Neural cell (in vitro differentiated cells): ENCODE results near the gene LRRC61. TPM values are rescaled to one million over a fixed set of nuclear protein-coding genes. Genes with fewer than 3 reads are reported as not detected.
"Not testable (repeated sequence)": the region's sequence is repeated elsewhere in the genome, so short reads cannot be mapped to it uniquely, and the experiment has no call there.

Source experiments
- H2AFZ ChIP-seq: fragments of 200-600, 300-800 bp; sonication (generic), shearing (Covaris generic); 2 replicates; pipeline ENCODE4 v1.6.0; 2014; ENCODE audit warnings: low read depth, mild to moderate bottlenecking, antibody characterized with exemption, low read length, moderate library complexity
- H3F3A ChIP-seq: fragments of 200-600 bp; shearing (Covaris generic); 2 replicates; pipeline ENCODE4 v1.6.1; 2016; ENCODE audit warnings: mild to moderate bottlenecking, moderate library complexity, mixed read lengths, antibody characterized with exemption, low read length; ENCODE audit not compliant: insufficient read depth, poor library complexity, severe bottlenecking
- H3K27ac ChIP-seq: fragments of 200-600, 300-800 bp; sonication (generic), shearing (Covaris generic); 2 replicates; pipeline ENCODE4 v1.5.1; 2014; ENCODE audit warnings: mild to moderate bottlenecking, low read length, moderate library complexity
- H3K27me3 ChIP-seq: fragments of 300-800, 200-600 bp; sonication (generic), shearing (Covaris generic); 2 replicates; pipeline ENCODE4 v1.6.0; 2014; ENCODE audit warnings: mild to moderate bottlenecking, low read depth, low read length, moderate library complexity; ENCODE audit not compliant: insufficient read depth
- H3K36me3 ChIP-seq: fragments of 300-800, 200-600 bp; sonication (generic), shearing (Covaris generic); 2 replicates; pipeline ENCODE4 v1.5.1; 2014; ENCODE audit warnings: mild to moderate bottlenecking, antibody characterized with exemption, low read length, moderate library complexity; ENCODE audit not compliant: insufficient read depth
- H3K4me2 ChIP-seq: fragments of 300-800, 200-600 bp; sonication (generic), shearing (Covaris generic); 2 replicates; pipeline ENCODE4 v1.6.0; 2014; ENCODE audit warnings: mild to moderate bottlenecking, low read length
- H3K4me3 ChIP-seq: fragments of 300-800, 200-600 bp; sonication (generic), shearing (Covaris generic); 2 replicates; pipeline ENCODE4 v1.5.1; 2014; ENCODE audit warnings: mild to moderate bottlenecking, low read length, moderate library complexity
- H3K79me2 ChIP-seq: fragments of 200-600 bp; shearing (Covaris generic); replicated peaks from 2 replicates; pipeline ENCODE4 v1.6.0; 2014; ENCODE audit warnings: mild to moderate bottlenecking, low read length, moderate library complexity; ENCODE audit not compliant: insufficient read depth
- H3K9ac ChIP-seq: fragments of 300-800, 200-600 bp; sonication (generic), shearing (Covaris generic); 2 replicates; pipeline ENCODE4 v1.6.1; 2016; ENCODE audit warnings: mild to moderate bottlenecking, low read length, mixed read lengths
- H3K9me2 ChIP-seq: fragments of 200-600 bp; shearing (Covaris generic); 2 replicates; pipeline ENCODE4 v1.6.1; 2016; ENCODE audit warnings: mild to moderate bottlenecking, low read length, mixed read lengths; ENCODE audit not compliant: insufficient read depth
- H3K9me3 ChIP-seq: fragments of 200-600, 300-800 bp; sonication (generic), shearing (Covaris generic); 2 replicates; pipeline ENCODE4 v1.6.1; 2016; ENCODE audit warnings: mild to moderate bottlenecking, mixed run types, low read length, moderate library complexity, mixed read lengths
- H4K20me1 ChIP-seq: fragments of 200-600 bp; shearing (Covaris generic); 2 replicates; pipeline ENCODE4 v1.6.1; 2016; ENCODE audit warnings: mild to moderate bottlenecking, mixed run types; ENCODE audit not compliant: insufficient read depth
- CTCF ChIP-seq: fragments of 450-650 bp; IDR thresholded peaks from 2 replicates; pipeline ENCODE4 v1.5.1; 2014; ENCODE audit warnings: antibody characterized with exemption, mild to moderate bottlenecking, moderate library complexity; ENCODE audit not compliant: poor library complexity, severe bottlenecking
- RAD21 ChIP-seq: fragments of 450-650 bp; conservative IDR thresholded peaks from 2 replicates; pipeline ENCODE4 v1.6.1; 2014; ENCODE audit warnings: antibody characterized with exemption, mild to moderate bottlenecking, moderate library complexity
- SMC3 ChIP-seq: fragments of 450-650 bp; conservative IDR thresholded peaks from 2 replicates; pipeline ENCODE4 v1.6.1; 2014; ENCODE audit warnings: antibody characterized with exemption, mild to moderate bottlenecking, moderate library complexity; ENCODE audit not compliant: poor library complexity
- polyA plus RNA-seq: library from polyadenylated mRNA; depleted of rRNA; stranded (reverse); fragments of >200 nt; gene quantifications from 2 replicates; pipeline ENCODE4 v1.2.3, GENCODE V29; 2014

Gene LRRC61
- polyA plus RNA-seq, 1 donor from 2014 or later = 5.0 TPM

GRCh38 chr7:150281681-150282403, 41.3 kb upstream of the LRRC61 start:
- H3K36me3 ChIP-seq, H3K79me2 ChIP-seq, H4K20me1 ChIP-seq, H3F3A ChIP-seq, H3K27ac ChIP-seq, H3K9me3 ChIP-seq, H3K27me3 ChIP-seq, H3K4me2 ChIP-seq, H2AFZ ChIP-seq, H3K9me2 ChIP-seq, H3K4me3 ChIP-seq, H3K9ac ChIP-seq: not testable (repeated sequence)

- H3K4me2 ChIP-seq, H3K79me2 ChIP-seq, H3K27me3 ChIP-seq, H3K9ac ChIP-seq, H3K36me3 ChIP-seq, H2AFZ ChIP-seq, H3K4me3 ChIP-seq, H3F3A ChIP-seq, H4K20me1 ChIP-seq, H3K9me3 ChIP-seq, H3K9me2 ChIP-seq, H3K27ac ChIP-seq: not testable (repeated sequence)
Measured at GRCh38 chr7:150283111-150283510, 40.0 kb upstream of the LRRC61 start.

- H3K9ac ChIP-seq, H3K27me3 ChIP-seq: not testable (repeated sequence)
Measured at GRCh38 chr7:150283608-150284007, 39.5 kb upstream of the LRRC61 start.

GRCh38 chr7:150285849-150286754, 37.1 kb upstream of the LRRC61 start:
- H3K27ac ChIP-seq = not testable (repeated sequence)

More at GRCh38 chr7:150283608-150284007, 39.5 kb upstream of the LRRC61 start:
- H3K79me2 ChIP-seq, H3K9me3 ChIP-seq, H3K9me2 ChIP-seq, H3K4me3 ChIP-seq, H3F3A ChIP-seq, H3K36me3 ChIP-seq, H4K20me1 ChIP-seq, H3K27ac ChIP-seq, H3K4me2 ChIP-seq, H2AFZ ChIP-seq: not testable (repeated sequence)

GRCh38 chr7:150287815-150288214, 35.3 kb upstream of the LRRC61 start:
- H4K20me1 ChIP-seq, H3K4me3 ChIP-seq, H3K79me2 ChIP-seq, H3K9ac ChIP-seq, H3F3A ChIP-seq, H3K4me2 ChIP-seq, H3K27ac ChIP-seq, H3K9me3 ChIP-seq, H3K9me2 ChIP-seq, H3K36me3 ChIP-seq, H3K27me3 ChIP-seq, H2AFZ ChIP-seq: not testable (repeated sequence)

More at GRCh38 chr7:150285849-150286754, 37.1 kb upstream of the LRRC61 start:
- not testable (repeated sequence) for H3F3A ChIP-seq, H3K9me3 ChIP-seq, H3K79me2 ChIP-seq, H3K4me2 ChIP-seq, H3K4me3 ChIP-seq, H3K9ac ChIP-seq, H3K36me3 ChIP-seq, H3K9me2 ChIP-seq, H4K20me1 ChIP-seq, H3K27me3 ChIP-seq, H2AFZ ChIP-seq
- TF ChIP-seq SMC3 (peak; percentile 88), CTCF (peak; percentile 90), RAD21 (peak; percentile 87)

GRCh38 chr7:150288816-150289215, 34.3 kb upstream of the LRRC61 start:
- not testable (repeated sequence) for H3K27ac ChIP-seq

More at GRCh38 chr7:150288816-150289215, 34.3 kb upstream of the LRRC61 start:
- H3F3A ChIP-seq, H3K9me2 ChIP-seq, H3K79me2 ChIP-seq, H4K20me1 ChIP-seq, H3K9me3 ChIP-seq, H3K4me3 ChIP-seq, H3K27me3 ChIP-seq, H3K36me3 ChIP-seq, H3K9ac ChIP-seq, H2AFZ ChIP-seq, H3K4me2 ChIP-seq: not testable (repeated sequence)
